Measurements from ENCODE around the gene ICAM4.

DNA sequence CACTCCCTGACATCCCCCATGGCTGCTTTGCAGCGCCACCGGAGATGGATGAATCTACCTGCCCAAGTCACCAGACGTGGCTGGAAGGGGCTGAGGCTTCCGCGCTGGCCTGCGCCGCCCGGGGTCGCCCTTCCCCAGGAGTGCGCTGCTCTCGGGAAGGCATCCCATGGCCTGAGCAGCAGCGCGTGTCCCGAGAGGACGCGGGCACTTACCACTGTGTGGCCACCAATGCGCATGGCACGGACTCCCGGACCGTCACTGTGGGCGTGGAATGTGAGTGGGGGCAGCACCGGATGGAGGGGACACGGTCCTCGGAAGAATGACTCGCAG is 7.6 kb downstream of the ICAM4 start:
- TF ChIP-seq POLR2AphosphoS5 (IDR thresholded peaks at IDR 0.05; ENCODE audit: low read depth, low read length) = no peak
- TF ChIP-seq, protein P1, sequence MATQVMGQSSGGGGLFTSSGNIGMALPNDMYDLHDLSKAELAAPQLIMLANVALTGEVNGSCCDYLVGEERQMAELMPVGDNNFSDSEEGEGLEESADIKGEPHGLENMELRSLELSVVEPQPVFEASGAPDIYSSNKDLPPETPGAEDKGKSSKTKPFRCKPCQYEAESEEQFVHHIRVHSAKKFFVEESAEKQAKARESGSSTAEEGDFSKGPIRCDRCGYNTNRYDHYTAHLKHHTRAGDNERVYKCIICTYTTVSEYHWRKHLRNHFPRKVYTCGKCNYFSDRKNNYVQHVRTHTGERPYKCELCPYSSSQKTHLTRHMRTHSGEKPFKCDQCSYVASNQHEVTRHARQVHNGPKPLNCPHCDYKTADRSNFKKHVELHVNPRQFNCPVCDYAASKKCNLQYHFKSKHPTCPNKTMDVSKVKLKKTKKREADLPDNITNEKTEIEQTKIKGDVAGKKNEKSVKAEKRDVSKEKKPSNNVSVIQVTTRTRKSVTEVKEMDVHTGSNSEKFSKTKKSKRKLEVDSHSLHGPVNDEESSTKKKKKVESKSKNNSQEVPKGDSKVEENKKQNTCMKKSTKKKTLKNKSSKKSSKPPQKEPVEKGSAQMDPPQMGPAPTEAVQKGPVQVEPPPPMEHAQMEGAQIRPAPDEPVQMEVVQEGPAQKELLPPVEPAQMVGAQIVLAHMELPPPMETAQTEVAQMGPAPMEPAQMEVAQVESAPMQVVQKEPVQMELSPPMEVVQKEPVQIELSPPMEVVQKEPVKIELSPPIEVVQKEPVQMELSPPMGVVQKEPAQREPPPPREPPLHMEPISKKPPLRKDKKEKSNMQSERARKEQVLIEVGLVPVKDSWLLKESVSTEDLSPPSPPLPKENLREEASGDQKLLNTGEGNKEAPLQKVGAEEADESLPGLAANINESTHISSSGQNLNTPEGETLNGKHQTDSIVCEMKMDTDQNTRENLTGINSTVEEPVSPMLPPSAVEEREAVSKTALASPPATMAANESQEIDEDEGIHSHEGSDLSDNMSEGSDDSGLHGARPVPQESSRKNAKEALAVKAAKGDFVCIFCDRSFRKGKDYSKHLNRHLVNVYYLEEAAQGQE (IDR thresholded peaks at IDR 0.05; ENCODE audit: insufficient read depth in 1 of 2, low read depth in 2 of 2, low read length in 2 of 2) = no peak
- TF ChIP-seq SIN3A (IDR thresholded peaks at IDR 0.05; ENCODE audit: borderline replicate concordance, insufficient read depth, low read length) = no peak
